HEK293 (cell line): ENCODE measurements around the gene CDH18.

ENCODE experiments used
- CTCF ChIA-PET: fragments of 350-600 bp; formaldehyde crosslinking; extraction: SDS; loops from one replicate; lab custom pipeline; 2021; ENCODE audit warnings: antibody characterized with exemption; lab: Yijun Ruan, JAX
- POLR2A ChIA-PET: fragments of 300-600 bp; formaldehyde crosslinking; extraction: SDS; loops from one replicate; lab custom pipeline; 2020; ENCODE audit warnings: antibody characterized with exemption, inconsistent platforms; lab: Yijun Ruan, JAX
- H3K27ac ChIP-seq: fragments of 200-500 bp; sonication (Bioruptor generic); 2 replicates; pipeline ENCODE4 v1.5.1; 2014; ENCODE audit warnings: low read depth, low read length, control low read depth, inconsistent platforms; ENCODE audit errors: extremely low read depth
- H3K36me3 ChIP-seq, 2 experiments: fragments of 200-500 bp in 1 of 2; sonication (Bioruptor generic) in 1 of 2; 1 replicate in 1 of 2; 2 replicates in 1 of 2; pipeline ENCODE4 v1.5.1; 2014 to 2017; ENCODE audit warnings: inconsistent platforms in 2 of 2, low read length in 2 of 2; ENCODE audit not compliant: control insufficient read depth in 2 of 2, insufficient read depth in 1 of 2
- H3K4me1 ChIP-seq: fragments of 200-500 bp; sonication (Bioruptor generic); 2 replicates; pipeline ENCODE4 v1.5.1; 2014; ENCODE audit warnings: mild to moderate bottlenecking, low read length, inconsistent platforms; ENCODE audit not compliant: control insufficient read depth, insufficient read depth
- H3K4me3 ChIP-seq: 2 replicates; pipeline ENCODE4 v1.5.1; 2011; ENCODE audit warnings: low read depth, mild to moderate bottlenecking, control low read depth, low read length, moderate library complexity
- H3K9me3 ChIP-seq: fragments of 200-500 bp; sonication (Bioruptor generic); 2 replicates; pipeline ENCODE4 v1.5.1; 2014; ENCODE audit warnings: low read depth, low read length, inconsistent platforms; ENCODE audit not compliant: control insufficient read depth, insufficient read depth
- PRDM1 ChIP-seq: fragments of 450-650 bp; formaldehyde crosslinking; IDR thresholded peaks from 2 replicates; pipeline ENCODE4; 2016; ENCODE audit warnings: missing biosample characterization, missing genetic modification characterization
- ZBTB11 ChIP-seq: fragments of 450-650 bp; formaldehyde crosslinking; conservative IDR thresholded peaks from 2 replicates; pipeline ENCODE4 v1.5.1; 2016; ENCODE audit warnings: low read depth, missing biosample characterization, missing genetic modification characterization
- ZBTB17 ChIP-seq: fragments of 450-650 bp; formaldehyde crosslinking; IDR thresholded peaks from 2 replicates; pipeline ENCODE4 v1.5.1; 2016; ENCODE audit warnings: missing biosample characterization, missing genetic modification characterization
- ZBTB49 ChIP-seq: fragments of 450-650 bp; formaldehyde crosslinking; IDR thresholded peaks from 2 replicates; pipeline ENCODE4 v1.5.1; 2016; ENCODE audit warnings: missing biosample characterization, missing genetic modification characterization, low read depth
- ZIC2 ChIP-seq: fragments of 450-650 bp; formaldehyde crosslinking; IDR thresholded peaks from 2 replicates; pipeline ENCODE4 v1.5.1; 2016; ENCODE audit warnings: missing biosample characterization, missing genetic modification characterization
- ZNF10 ChIP-seq: fragments of 450-650 bp; formaldehyde crosslinking; IDR thresholded peaks from 2 replicates; pipeline ENCODE4 v1.5.1; 2017; ENCODE audit warnings: missing biosample characterization, missing genetic modification characterization
- ZNF157 ChIP-seq: fragments of 450-650 bp; formaldehyde crosslinking; IDR thresholded peaks from 2 replicates; pipeline ENCODE4 v1.5.1; 2016; ENCODE audit warnings: missing biosample characterization, missing genetic modification characterization
- ZNF221 ChIP-seq: fragments of 450-650 bp; formaldehyde crosslinking; IDR thresholded peaks from 2 replicates; pipeline ENCODE4 v1.5.1; 2017; ENCODE audit warnings: missing biosample characterization, missing genetic modification characterization, borderline replicate concordance
- ZNF239 ChIP-seq: fragments of 450-650 bp; formaldehyde crosslinking; IDR thresholded peaks from 2 replicates; pipeline ENCODE4 v1.5.1; 2016; ENCODE audit warnings: missing biosample characterization, missing genetic modification characterization
- ZNF302 ChIP-seq: fragments of 450-650 bp; formaldehyde crosslinking; IDR thresholded peaks from 2 replicates; pipeline ENCODE4 v1.5.1; 2016; ENCODE audit warnings: missing biosample characterization, missing genetic modification characterization, low read depth
- ZNF324 ChIP-seq: fragments of 450-650 bp; formaldehyde crosslinking; IDR thresholded peaks from 2 replicates; pipeline ENCODE4 v1.5.1; 2016; ENCODE audit warnings: missing biosample characterization, missing genetic modification characterization
- ZNF362 ChIP-seq: fragments of 450-650 bp; formaldehyde crosslinking; IDR thresholded peaks from 2 replicates; pipeline ENCODE4 v1.5.1; 2016; ENCODE audit warnings: missing biosample characterization, missing genetic modification characterization
- ZNF530 ChIP-seq: fragments of 450-650 bp; formaldehyde crosslinking; IDR thresholded peaks from 2 replicates; pipeline ENCODE4 v1.5.1; 2016; ENCODE audit warnings: low read depth, missing biosample characterization, missing genetic modification characterization
- ZNF561 ChIP-seq: fragments of 450-650 bp; IDR thresholded peaks from 2 replicates; pipeline ENCODE4 v1.5.1; 2018; ENCODE audit warnings: missing biosample characterization, missing genetic modification characterization, borderline replicate concordance
- ZNF629 ChIP-seq: fragments of 450-650 bp; formaldehyde crosslinking; IDR thresholded peaks from 2 replicates; pipeline ENCODE4 v1.5.1; 2017; ENCODE audit warnings: missing biosample characterization, missing genetic modification characterization
- ZNF660 ChIP-seq: fragments of 450-650 bp; IDR thresholded peaks from 2 replicates; pipeline ENCODE4 v1.5.1; 2018; ENCODE audit warnings: missing biosample characterization, mild to moderate bottlenecking, missing genetic modification characterization
- ZNF692 ChIP-seq: fragments of 450-650 bp; formaldehyde crosslinking; IDR thresholded peaks from 2 replicates; pipeline ENCODE4 v1.5.1; 2016; ENCODE audit warnings: missing biosample characterization, missing genetic modification characterization
- ZNF707 ChIP-seq: fragments of 450-650 bp; formaldehyde crosslinking; IDR thresholded peaks from 2 replicates; pipeline ENCODE4 v1.5.1; 2016; ENCODE audit warnings: missing biosample characterization, missing genetic modification characterization
- ZSCAN30 ChIP-seq: fragments of 450-650 bp; IDR thresholded peaks from 2 replicates; pipeline ENCODE4 v1.5.1; 2018; ENCODE audit warnings: missing biosample characterization, mild to moderate bottlenecking, missing genetic modification characterization, moderate library complexity

The CDH18 gene

GRCh38 chr5:19616701-19617215, 371.2 kb downstream of the CDH18 start:
- no peak for TF ChIP-seq ZIC2 (tag by site-specific recombination)
- ChIA-PET POLR2A (no interaction called here), CTCF (no interaction called here)
- Histone ChIP-seq H3K4me1 (no peaks in the 10 kb centered on the region), H3K9me3 (no peaks in the 10 kb centered on the region), H3K4me3 (no peak overlapping the region), H3K27ac (no peak overlapping the region), H3K36me3 (no peaks in the 10 kb centered on the region)

GRCh38 chr5:19615661-19616060, 372.3 kb downstream of the CDH18 start:
- no peaks in the 10 kb centered on the region for H3K4me1 ChIP-seq
- POLR2A ChIA-PET = no interaction called here
- TF ChIP-seq ZNF362 (tag by site-specific recombination) (no peak), ZNF530 (tag by site-specific recombination) (no peak), ZBTB11 (tag by site-specific recombination) (no peak), ZNF10 (tag by site-specific recombination) (no peak), ZNF692 (tag by site-specific recombination) (no peak), ZNF629 (no peak), ZSCAN30 (no peak), ZNF302 (tag by site-specific recombination) (no peak), PRDM1 (tag by site-specific recombination) (no peak), ZBTB49 (tag by site-specific recombination) (no peak), ZNF157 (tag by site-specific recombination) (no peak), ZNF561 (tag by site-specific recombination) (no peak), ZNF221 (tag by site-specific recombination) (no peak), ZNF324 (tag by site-specific recombination) (no peak), ZNF660 (tag by site-specific recombination) (no peak), ZBTB17 (tag by site-specific recombination) (no peak), ZNF707 (tag by site-specific recombination) (no peak), ZNF239 (tag by site-specific recombination) (no peak)
- TF ChIP-seq, all 188 proteins: peak for 0
- Histone ChIP-seq H3K9me3 (no peaks in the 10 kb centered on the region), H3K27ac (no peak overlapping the region), H3K36me3 (no peaks in the 10 kb centered on the region), H3K4me3 (no peak overlapping the region)
- CTCF ChIA-PET = no interaction called here
